H1 (cell line): Measurements from ENCODE around the gene PPAT. TPM values are rescaled to one million over a fixed set of nuclear protein-coding genes. Genes with fewer than 3 reads are reported as not detected.
"Not testable (repeated sequence)": the region's sequence is repeated elsewhere in the genome, so short reads cannot be mapped to it uniquely, and the experiment has no call there.

Experiments used
- CTCF ChIA-PET: fragments of 300-600 bp; sonication (Branson Sonifier 250); formaldehyde crosslinking; loops from one replicate; lab custom pipeline; 2021; ENCODE audit not compliant: partially characterized antibody; lab: Charles Lee
- POLR2A ChIA-PET: fragments of 300-600 bp; sonication (Branson Sonifier 250); formaldehyde crosslinking; loops from one replicate; lab custom pipeline; 2021; ENCODE audit warnings: inconsistent platforms; ENCODE audit not compliant: partially characterized antibody; lab: Charles Lee
- DNase-seq, 2 experiments: peaks; one replicate each; pipeline versions ENCODE4 v3.0.0 to v3.0.0-alpha.2; 2010 to 2022; ENCODE audit warnings: low spot score in 2 of 2, low read depth in 1 of 2, mixed read lengths in 1 of 2
- FAIRE-seq: peaks from 2 replicates; lab custom pipeline; 2011; peaks lifted over from hg19 to GRCh38; lab: Jason Lieb, UNC
- H2AFZ ChIP-seq: 2 replicates; pipeline ENCODE4 v1.8.1; 2012; ENCODE audit warnings: low read length, inconsistent platforms
- H2AK5ac ChIP-seq: 2 replicates; pipeline ENCODE4 v1.6.1; 2013; ENCODE audit warnings: low read depth, low read length
- H2BK120ac ChIP-seq: replicated peaks from 2 replicates; pipeline ENCODE3; 2013; ENCODE audit warnings: low read depth, low read length, inconsistent platforms
- H2BK12ac ChIP-seq: 2 replicates; pipeline ENCODE4 v1.6.1; 2013; ENCODE audit warnings: low read depth, low read length
- H2BK15ac ChIP-seq: 2 replicates; pipeline ENCODE4 v1.6.1; 2013; ENCODE audit warnings: low read length
- H2BK20ac ChIP-seq: 2 replicates; pipeline ENCODE4 v1.6.1; 2013; ENCODE audit warnings: low read length
- H2BK5ac ChIP-seq: 2 replicates; pipeline ENCODE4 v1.6.1; 2013; ENCODE audit warnings: low read depth, low read length
- H3K14ac ChIP-seq: 2 replicates; pipeline ENCODE4 v1.6.1; 2013; ENCODE audit warnings: inconsistent platforms; ENCODE audit not compliant: insufficient read length
- H3K18ac ChIP-seq: 2 replicates; pipeline ENCODE4 v1.6.1; 2013; ENCODE audit warnings: low read length; ENCODE audit errors: extremely low read depth
- H3K23ac ChIP-seq: 2 replicates; pipeline ENCODE4 v1.6.1; 2013; ENCODE audit warnings: inconsistent platforms; ENCODE audit not compliant: insufficient read length
- H3K23me2 ChIP-seq: 2 replicates; pipeline ENCODE4 v1.6.1; 2013; ENCODE audit warnings: low read depth, low read length
- H3K27ac ChIP-seq: 2 replicates; pipeline ENCODE4 v1.6.1; 2011; ENCODE audit warnings: low read depth, low read length, inconsistent platforms
- H3K27me3 ChIP-seq, 4 experiments: replicated peaks in 1 of 4; 1 replicate in 1 of 4; 2 replicates in 3 of 4; pipeline versions ENCODE4 v1.6.1 to v1.8.1; 2011 to 2013; ENCODE audit warnings: low read length in 3 of 4, mild to moderate bottlenecking in 3 of 4, inconsistent platforms in 2 of 4, mixed read lengths in 2 of 4, moderate library complexity in 1 of 4; ENCODE audit not compliant: control insufficient read depth in 3 of 4, insufficient read depth in 3 of 4; ENCODE audit errors: extremely low read depth in 1 of 4
- H3K36me3 ChIP-seq, 4 experiments: 2 replicates each; pipeline versions ENCODE4 v1.6.1 to v1.8.1; 2011 to 2013; ENCODE audit warnings: mild to moderate bottlenecking in 4 of 4, low read length in 3 of 4, moderate library complexity in 2 of 4, control low read depth in 1 of 4, inconsistent platforms in 1 of 4; ENCODE audit not compliant: insufficient read depth in 4 of 4, control insufficient read depth in 2 of 4
- H3K4ac ChIP-seq: replicated peaks from 2 replicates; pipeline ENCODE3; 2013; ENCODE audit warnings: low read length, low read depth, mixed read lengths, inconsistent platforms; ENCODE audit not compliant: insufficient read length
- H3K4me1 ChIP-seq, 4 experiments: replicated peaks in 1 of 4; 1 replicate in 1 of 4; 2 replicates in 3 of 4; pipeline versions ENCODE4 v1.6.1 to v1.8.1; 2011 to 2013; ENCODE audit warnings: low read length in 3 of 4, inconsistent platforms in 2 of 4, mixed read lengths in 1 of 4; ENCODE audit not compliant: insufficient read depth in 4 of 4, control insufficient read depth in 3 of 4
- H3K4me2 ChIP-seq, 2 experiments: 2 replicates each; pipeline versions ENCODE4 v1.6.1 to v1.8.1; 2011 to 2013; ENCODE audit warnings: low read depth in 2 of 2, low read length in 2 of 2, control low read depth in 1 of 2, inconsistent platforms in 1 of 2, mild to moderate bottlenecking in 1 of 2; ENCODE audit not compliant: insufficient read depth in 1 of 2
- H3K4me3 ChIP-seq, 4 experiments: fragments of 200-600, 300-600 bp in 1 of 4; sonication (generic), shearing (Covaris generic), sonication (Bioruptor Twin) in 1 of 4; 2 replicates each; pipeline versions ENCODE4 v1.5.1 to v1.8.1; 2011 to 2016; ENCODE audit warnings: low read length in 4 of 4, low read depth in 3 of 4, control low read depth in 2 of 4, inconsistent platforms in 2 of 4, mild to moderate bottlenecking in 2 of 4, mixed read lengths in 1 of 4, moderate library complexity in 1 of 4; ENCODE audit not compliant: insufficient read depth in 2 of 4; ENCODE audit errors: extremely low read depth in 1 of 4
- H3K56ac ChIP-seq: replicated peaks from 2 replicates; pipeline ENCODE3; 2013; ENCODE audit warnings: low read depth, mild to moderate bottlenecking, mixed read lengths, low read length, inconsistent platforms; ENCODE audit not compliant: insufficient read length
- H3K79me1 ChIP-seq: 2 replicates; pipeline ENCODE4 v1.6.1; 2013; ENCODE audit warnings: low read depth, low read length, control low read depth
- H3K79me2 ChIP-seq, 2 experiments: 2 replicates each; pipeline versions ENCODE4 v1.6.1 to v1.8.1; 2012 to 2013; ENCODE audit warnings: low read length in 2 of 2, mild to moderate bottlenecking in 2 of 2, inconsistent platforms in 1 of 2; ENCODE audit not compliant: insufficient read depth in 2 of 2, control insufficient read depth in 1 of 2
- H3K9ac ChIP-seq, 4 experiments: replicated peaks in 1 of 4; 1 replicate in 1 of 4; 2 replicates in 3 of 4; pipeline versions ENCODE4 v1.6.1 to v1.8.1; 2011 to 2013; ENCODE audit warnings: low read depth in 3 of 4, low read length in 3 of 4, control low read depth in 2 of 4, mild to moderate bottlenecking in 2 of 4, moderate library complexity in 2 of 4, inconsistent platforms in 1 of 4; ENCODE audit errors: extremely low read depth in 1 of 4
- H3K9me3 ChIP-seq, 2 experiments: 2 replicates each; pipeline versions ENCODE4 v1.6.1 to v1.8.1; 2012 to 2013; ENCODE audit warnings: mild to moderate bottlenecking in 2 of 2, moderate library complexity in 2 of 2, control low read depth in 1 of 2, inconsistent platforms in 1 of 2, low read depth in 1 of 2, low read length in 1 of 2, mixed read lengths in 1 of 2; ENCODE audit not compliant: insufficient read depth in 2 of 2
- H4K20me1 ChIP-seq, 2 experiments: replicated peaks in 1 of 2; 2 replicates each; pipeline versions ENCODE3 to v1.8.1; 2011 to 2013; ENCODE audit warnings: inconsistent platforms in 2 of 2, low read length in 2 of 2, mild to moderate bottlenecking in 1 of 2; ENCODE audit not compliant: insufficient read depth in 2 of 2, control insufficient read depth in 1 of 2
- H4K5ac ChIP-seq: 2 replicates; pipeline ENCODE4 v1.6.1; 2013; ENCODE audit warnings: low read length, low read depth, mixed read lengths, inconsistent platforms; ENCODE audit not compliant: insufficient read length
- H4K8ac ChIP-seq: 2 replicates; pipeline ENCODE4 v1.8.0; 2013; ENCODE audit warnings: mild to moderate bottlenecking, moderate library complexity, low read length, inconsistent platforms; ENCODE audit not compliant: insufficient read depth; ENCODE audit errors: extremely low read depth
- H4K91ac ChIP-seq: replicated peaks from 2 replicates; pipeline ENCODE3; 2013; ENCODE audit warnings: low read length, mixed read lengths, inconsistent platforms; ENCODE audit not compliant: insufficient read length
- WGBS, 2 experiments: shearing (Covaris generic) in 1 of 2; methylation state at CpG; one replicate each; pipeline versions ENCODE4 v1.1.6 to v1.1.7; 2013 to 2015; ENCODE audit warnings: low lambda C conversion rate in 2 of 2, mixed read lengths in 2 of 2, inconsistent platforms in 1 of 2, low coverage in 1 of 2, missing lambda C conversion rate in 1 of 2; ENCODE audit not compliant: insufficient replicate concordance in 2 of 2, insufficient coverage in 1 of 2, insufficient read length in 1 of 2; ENCODE audit errors: extremely low coverage in 1 of 2, missing lambda C conversion rate in 1 of 2; 5-methylcytosine and 5-hydroxymethylcytosine counted together
- polyA plus RNA-seq, 7 experiments: library from polyadenylated mRNA; depleted of rRNA in 3 of 7; stranded (reverse) in 5 of 7; unstranded in 2 of 7; fragments of >200 nt in 5 of 7; fragments of 200-250 nt in 2 of 7; gene quantifications; 1 replicate in 5 of 7; 2 replicates in 1 of 7; 4 replicates in 1 of 7; pipeline versions ENCODE4 v1.2.1 to v1.2.3, GENCODE V29; 2011 to 2013; ENCODE audit warnings: missing spikeins in 2 of 7, mixed read lengths in 2 of 7
- total RNA-seq: library from RNA; stranded (reverse); fragmentation: NEBNext Ultra II Directional; extraction: Animal tissue kit (Norgen Biotek cat#: 25700); gene quantifications from 2 replicates; pipeline ENCODE4 v1.2.1, GENCODE V29; 2021

The PPAT gene
- total and polyA plus RNA-seq, 2 of the 8 experiments (the other 6 are each of a cell fraction or from before 2014, with no cell fraction given), result 24.5 to 104 TPM

GRCh38 chr4:56466296-56466761, 30.9 kb upstream of the PPAT start:
- H3K27ac ChIP-seq, H2BK120ac ChIP-seq, H3K79me1 ChIP-seq, H2BK5ac ChIP-seq, H2BK20ac ChIP-seq, DNase-seq, H3K56ac ChIP-seq, H4K91ac ChIP-seq, H3K27me3 ChIP-seq, H4K8ac ChIP-seq, H3K4me1 ChIP-seq, H2BK15ac ChIP-seq, FAIRE-seq, H2BK12ac ChIP-seq, H2AFZ ChIP-seq, H3K14ac ChIP-seq, H2AK5ac ChIP-seq, H3K4ac ChIP-seq, H3K9me3 ChIP-seq, H3K23ac ChIP-seq, H3K18ac ChIP-seq, H4K5ac ChIP-seq: not testable (repeated sequence)
- Histone ChIP-seq H3K36me3 (peaks cover 0 to 30% (median 13%) of the 10 kb centered on the region in 4 experiments; a peak in 7 of 8 replicates), H3K4me2 (peak overlapping the region; percentile 77 to 100), H4K20me1 (peaks cover 1 to 16% of the 10 kb centered on the region in 2 experiments), H3K23me2 (peaks cover 10% of the 10 kb centered on the region), H3K79me2 (peaks cover 4 to 56% of the 10 kb centered on the region in 2 experiments; a peak in 3 of 4 replicates), H3K9ac (peak overlapping the region in 3 of 4 experiments; percentile 91 to 97 (median 94); a peak in 6 of 7 replicates), H3K4me3 (peak overlapping the region; percentile 88 to 99 (median 96))
- 38% methylated on average over 7 of the region's 8 CpGs; no CpG with 5 or more reads in 1 of the 2 experiments for WGBS, 2 experiments
- POLR2A ChIA-PET, result interaction anchor here (0.6 to 12.0 kb wide), 9 partner anchors 8 to 79 kb away, joined by 3 to 121 read pairs (median 4); partner anchors contain the start of genes AASDH, PAICS and PPAT
- CTCF ChIA-PET, result interaction anchor here (0.7 kb wide), 1 partner anchor 43 kb away, joined by 6 read pairs; no protein-coding TSS in a partner anchor
